Heart left ventricle (tissue), 13 donors: ENCODE measurements around the gene TRIM16.
"Not testable (repeated sequence)": the region's sequence is repeated elsewhere in the genome, so short reads cannot be mapped to it uniquely, and the experiment has no call there.

Experiments
- CTCF ChIP-seq, 12 donors: fragments of 200-600 bp; sonication (generic) in 4 of 12; IDR thresholded peaks; one replicate each; pipeline versions ENCODE4 v1.5.0 to v1.8.0; 2018 to 2022; ENCODE audit warnings: antibody characterized with exemption in 12 of 12, mild to moderate bottlenecking in 5 of 12
- POLR2A ChIP-seq, 2 donors: fragments of 450-650 bp; IDR thresholded peaks; one replicate each; pipeline ENCODE4 v1.6.1; 2017; ENCODE audit warnings: antibody characterized with exemption in 2 of 2, mild to moderate bottlenecking in 2 of 2, moderate library complexity in 2 of 2
- donor health status: ischemic (EF 13 %, LVEDD 7.1; RV severe dilation, severe dysfunction).
- donor health status: DM: no; HTN: yes; CAD: no.
- donor health status: DM: no; HTN: no; CAD: no.
- donor health status: ischemic (EF 25% LVEDD 6.9; RV normal size, moderate dysfunction).
- donor health status: ischemic (EF 25% LVEDD 5.7; RV mildly dilated, moderate dysfunction).
- donor health status: ischemic (EF 35%, LVEDD 5.7; RV mildly dilated, moderate dysfunction).
- donor health status: nonischemic (EF 11% LVEDD 7.7; RV severe dilation, severe dysfunction).
- donor health status: DM: yes; HTN: yes; CAD: no.
- donor health status: PGD.
- donor health status: ischemic (EF 29% LVEDD 5.4; RV normal size, mild dysfunction).
- donor health status: nonischemic (EF 23%, LVEDD 6.1; RV moderate dilation, normal function).

- not testable (repeated sequence) for TF ChIP-seq POLR2A, CTCF (IDR thresholded peaks at IDR 0.05)
Observed at GRCh38 chr17:15645099-15645941, 38.8 kb downstream of the TRIM16 start.
